Small intestine (tissue), 7 donors: Measurements from ENCODE around the gene ZC3HAV1L. TPM values are rescaled to one million over a fixed set of nuclear protein-coding genes. Genes with fewer than 3 reads are reported as not detected.
"Not testable (repeated sequence)": the region's sequence is repeated elsewhere in the genome, so short reads cannot be mapped to it uniquely, and the experiment has no call there.

ENCODE experiments used
- DNase-seq, 2 donors: peaks; one replicate each; pipeline versions ENCODE4 v3.0.0 to v3.0.0-alpha.2; 2013
- FAIRE-seq: peaks from 2 replicates; lab custom pipeline; 2012; peaks lifted over from hg19 to GRCh38; lab: Jason Lieb, UNC
- H3K27ac ChIP-seq, 3 donors: one replicate each; pipeline ENCODE4 v1.5.1; 2013; ENCODE audit warnings: low read length in 2 of 3, mild to moderate bottlenecking in 2 of 3, control low read depth in 1 of 3, inconsistent platforms in 1 of 3, low read depth in 1 of 3, moderate library complexity in 1 of 3
- H3K27me3 ChIP-seq, 3 donors: one replicate each; pipeline ENCODE4 v1.6.1; 2013; ENCODE audit warnings: low read length in 3 of 3, inconsistent platforms in 1 of 3; ENCODE audit not compliant: control insufficient read depth in 3 of 3, insufficient read depth in 3 of 3
- H3K36me3 ChIP-seq, 3 donors: one replicate each; pipeline ENCODE4 v1.6.1; 2013; ENCODE audit warnings: low read length in 3 of 3, inconsistent platforms in 1 of 3, low read depth in 1 of 3, mild to moderate bottlenecking in 1 of 3, moderate library complexity in 1 of 3; ENCODE audit not compliant: control insufficient read depth in 3 of 3, insufficient read depth in 2 of 3
- H3K4me1 ChIP-seq, 3 donors: one replicate each; pipeline ENCODE4 v1.6.1; 2013; ENCODE audit warnings: low read length in 2 of 3, inconsistent platforms in 1 of 3, low read depth in 1 of 3, mild to moderate bottlenecking in 1 of 3, moderate library complexity in 1 of 3; ENCODE audit not compliant: control insufficient read depth in 3 of 3, insufficient read depth in 2 of 3
- H3K4me3 ChIP-seq, 3 donors: one replicate each; pipeline ENCODE4 v1.5.1; 2013; ENCODE audit warnings: low read length in 3 of 3, control low read depth in 1 of 3, inconsistent platforms in 1 of 3, low read depth in 1 of 3, mild to moderate bottlenecking in 1 of 3, moderate library complexity in 1 of 3
- H3K9me3 ChIP-seq, 2 donors: one replicate each; pipeline ENCODE4 v1.6.1; 2013; ENCODE audit warnings: low read depth in 1 of 2, low read length in 1 of 2; ENCODE audit not compliant: control insufficient read depth in 2 of 2, insufficient read depth in 1 of 2
- WGBS, 3 donors: extraction: QIAGEN DNeasy Blood & Tissue Kit; methylation state at CpG; one replicate each; pipeline ENCODE4 v1.1.7; 2013; 5-methylcytosine and 5-hydroxymethylcytosine counted together
- polyA plus RNA-seq, 4 donors: library from polyadenylated mRNA; stranded (reverse) in 3 of 4; unstranded in 1 of 4; fragments of 200-250 nt in 3 of 4; fragments of 120-200 nt in 1 of 4; gene quantifications; one replicate each; pipeline versions ENCODE4 v1.2.1 to v1.2.3, GENCODE V29; 2013
- donor health status: healthy with polysubstance abuse.
- donor health status: control.
- donor health status: control.
- donor health status: Bipolar disorder and iron deficiency.
- donor health status: healthy.

ZC3HAV1L gene
- polyA plus RNA-seq, 4 donors: 1.7 to 10.7 TPM; not detected in 2

DNA sequence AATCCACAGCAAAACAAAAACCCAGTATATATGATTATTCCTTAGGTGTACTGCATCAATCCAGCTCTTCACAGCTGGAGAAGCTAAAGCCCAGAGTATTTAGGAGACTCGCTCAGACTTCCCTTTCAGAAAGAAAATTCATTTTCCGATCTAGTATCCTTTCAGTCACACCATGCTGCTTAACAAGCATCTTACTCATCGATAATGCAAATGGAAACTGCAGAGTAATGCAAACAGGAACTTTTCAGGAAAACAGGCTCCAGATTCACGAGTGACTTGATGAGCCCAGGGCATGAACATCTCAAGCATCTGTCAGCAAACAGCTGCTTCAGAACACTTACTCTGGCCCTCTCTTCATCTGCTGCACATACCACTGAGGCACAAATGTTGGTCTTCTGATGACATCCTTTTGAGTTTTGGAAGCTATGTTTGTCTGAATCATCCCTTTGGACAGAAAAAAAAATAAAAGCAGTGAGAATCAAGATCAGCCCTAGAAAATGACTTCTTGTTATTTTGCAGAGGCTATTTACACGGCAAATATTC lies 24.9 kb upstream of the ZC3HAV1L start:
- no peaks in the 10 kb centered on the region for H3K9me3 ChIP-seq
- H3K36me3 ChIP-seq: peaks cover 20 to 37% (median 20%) of the 10 kb centered on the region in 3 donors
- 75 to 92% (median 88%) methylated on average over 5 of the region's 5 CpGs for WGBS, 3 donors
- H3K27ac ChIP-seq: no peak overlapping the region
- FAIRE-seq (no peak), DNase-seq (no peak)
- no peak overlapping the region for H3K4me3 ChIP-seq
- no peaks in the 10 kb centered on the region for H3K27me3 ChIP-seq
- no peaks in the 10 kb centered on the region for H3K4me1 ChIP-seq

DNA sequence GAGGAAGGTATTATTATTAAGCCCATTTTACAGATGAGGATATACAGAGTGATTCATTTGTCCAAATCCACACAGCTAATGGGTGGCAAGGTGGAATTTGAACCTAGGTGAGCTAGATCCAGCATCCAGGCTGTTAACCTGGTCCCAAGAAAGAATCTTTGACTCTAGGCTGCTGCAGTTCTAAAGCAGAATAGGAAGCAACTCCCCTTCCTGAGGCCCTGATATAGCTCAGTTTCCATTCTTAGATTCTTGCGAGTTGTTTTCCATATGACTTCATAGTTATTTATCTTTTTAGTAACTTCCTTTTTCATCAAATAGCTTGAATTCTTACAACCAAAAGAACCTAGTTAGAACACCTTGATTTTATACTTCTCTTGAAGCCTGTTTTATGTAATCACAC lies 24.1 kb upstream of the ZC3HAV1L start:
- 60 to 86% (median 61%) methylated on average over 1 of the region's 1 CpG for WGBS, 3 donors
- Histone ChIP-seq H3K36me3 (peaks cover 14 to 35% (median 19%) of the 10 kb centered on the region in 3 donors), H3K4me1 (no peaks in the 10 kb centered on the region), H3K27me3 (no peaks in the 10 kb centered on the region), H3K4me3 (no peak overlapping the region), H3K27ac (no peak overlapping the region), H3K9me3 (no peaks in the 10 kb centered on the region)
- DNase-seq (no peak), FAIRE-seq (no peak)

DNA sequence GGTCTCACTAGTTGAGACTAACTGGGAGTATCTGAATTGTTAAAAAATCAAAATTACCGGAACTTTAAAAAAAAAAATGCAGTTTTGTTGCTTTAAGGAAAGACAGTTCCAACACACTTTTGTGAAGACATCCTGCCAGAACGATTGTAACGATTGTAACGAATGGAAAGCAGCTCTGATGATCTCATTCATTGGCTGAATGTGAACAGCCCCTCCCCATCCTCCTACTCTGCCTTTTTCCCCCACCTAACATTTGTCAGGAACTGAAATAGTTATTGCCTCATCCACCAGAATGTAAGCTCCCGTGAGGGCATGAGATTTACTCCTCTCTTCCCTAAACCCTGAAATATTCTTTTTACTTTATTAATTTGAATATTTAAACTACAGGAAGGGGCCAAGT lies 23.1 kb upstream of the ZC3HAV1L start:
- no peak for DNase-seq
- 58 to 87% (median 73%) methylated on average over 5 of the region's 5 CpGs for WGBS, 3 donors
- H3K27ac ChIP-seq: no peak overlapping the region
- peaks cover 10 to 36% (median 11%) of the 10 kb centered on the region in 3 donors for H3K36me3 ChIP-seq
- FAIRE-seq: no peak
- H3K4me3 ChIP-seq: no peak overlapping the region
- no peaks in the 10 kb centered on the region for H3K9me3 ChIP-seq
- H3K27me3 ChIP-seq: no peaks in the 10 kb centered on the region
- H3K4me1 ChIP-seq: no peaks in the 10 kb centered on the region

DNA sequence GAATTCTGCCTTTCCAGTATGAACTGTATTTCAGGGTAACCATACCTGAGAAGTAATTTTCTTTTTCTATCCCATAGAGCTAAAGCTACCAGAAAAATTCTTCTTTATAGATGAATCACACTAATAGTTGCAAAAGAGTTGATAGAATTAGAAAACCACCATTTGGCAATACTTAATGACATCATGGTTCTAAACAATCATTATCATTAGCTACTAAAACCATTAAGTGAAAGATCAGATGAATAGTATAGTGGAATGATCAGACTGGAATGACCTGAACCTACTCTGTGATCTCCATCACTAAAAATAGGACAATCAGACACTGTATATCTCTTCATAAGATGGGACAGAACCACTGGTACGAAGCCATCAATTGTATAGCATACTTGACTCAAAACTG lies 19.8 kb upstream of the ZC3HAV1L start:
- no peak overlapping the region for H3K27ac ChIP-seq
- H3K4me1 ChIP-seq: no peaks in the 10 kb centered on the region
- peaks cover 13 to 43% (median 17%) of the 10 kb centered on the region in 3 donors for H3K36me3 ChIP-seq
- no peaks in the 10 kb centered on the region for H3K9me3 ChIP-seq
- H3K27me3 ChIP-seq: no peaks in the 10 kb centered on the region
- WGBS, 3 donors: 86 to 95% (median 93%) methylated on average over 1 of the region's 1 CpG
- DNase-seq (no peak), FAIRE-seq (no peak)
- H3K4me3 ChIP-seq: no peak overlapping the region

DNA sequence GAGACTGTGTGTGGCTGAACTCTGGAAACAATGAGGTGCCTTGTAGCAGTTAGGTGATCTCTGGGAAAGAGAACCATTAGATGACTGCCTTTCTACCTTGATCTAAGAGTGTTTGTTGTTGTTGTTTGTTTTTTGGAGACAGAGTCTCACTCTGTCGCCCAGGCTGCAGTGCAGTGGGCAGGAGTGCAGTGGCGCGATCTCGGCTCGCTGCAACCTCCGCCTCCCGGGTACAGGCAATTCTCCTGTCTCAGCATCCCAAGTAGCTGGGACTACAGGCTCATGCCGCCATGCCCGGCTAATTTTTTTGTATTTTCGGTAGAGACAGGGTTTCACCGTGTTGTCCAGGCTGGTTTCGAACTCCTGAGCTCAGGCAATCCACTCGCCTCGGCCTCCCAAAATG lies 18.8 kb upstream of the ZC3HAV1L start:
- H3K4me1 ChIP-seq, DNase-seq, FAIRE-seq, H3K9me3 ChIP-seq, H3K27me3 ChIP-seq, H3K27ac ChIP-seq, H3K4me3 ChIP-seq: not testable (repeated sequence)
- 97 to 98% (median 98%) methylated on average over 14 of the region's 14 CpGs for WGBS, 3 donors
- H3K36me3 ChIP-seq: peaks cover 9 to 48% (median 14%) of the 10 kb centered on the region in 3 donors

DNA sequence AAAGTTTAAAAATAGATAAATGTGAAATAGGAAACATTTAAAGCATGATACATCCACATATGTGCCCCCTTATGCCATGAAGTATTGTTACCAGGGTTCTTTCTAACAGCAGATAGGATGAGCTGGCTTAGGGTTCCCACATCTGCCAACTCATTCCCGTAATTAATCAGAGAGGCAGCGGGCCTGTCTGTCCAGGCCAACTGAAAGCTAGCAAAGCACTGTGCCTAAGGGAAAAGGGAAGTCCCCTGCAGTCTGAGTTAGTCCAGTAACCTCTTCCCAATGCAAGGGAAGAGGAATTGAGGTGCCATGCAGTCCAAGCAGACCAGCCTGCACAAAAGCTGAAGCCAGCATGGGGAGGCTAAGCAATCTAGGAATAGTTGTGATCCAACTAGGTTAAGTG lies 18.3 kb upstream of the ZC3HAV1L start:
- DNase-seq: no peak
- Histone ChIP-seq H3K27ac (no peak overlapping the region), H3K27me3 (no peaks in the 10 kb centered on the region), H3K36me3 (peaks cover 9 to 48% (median 18%) of the 10 kb centered on the region in 3 donors), H3K4me1 (no peaks in the 10 kb centered on the region), H3K4me3 (no peak overlapping the region), H3K9me3 (no peaks in the 10 kb centered on the region)
- WGBS, 3 donors: 72 to 84% (median 78%) methylated on average over 2 of the region's 2 CpGs
- FAIRE-seq: no peak

DNA sequence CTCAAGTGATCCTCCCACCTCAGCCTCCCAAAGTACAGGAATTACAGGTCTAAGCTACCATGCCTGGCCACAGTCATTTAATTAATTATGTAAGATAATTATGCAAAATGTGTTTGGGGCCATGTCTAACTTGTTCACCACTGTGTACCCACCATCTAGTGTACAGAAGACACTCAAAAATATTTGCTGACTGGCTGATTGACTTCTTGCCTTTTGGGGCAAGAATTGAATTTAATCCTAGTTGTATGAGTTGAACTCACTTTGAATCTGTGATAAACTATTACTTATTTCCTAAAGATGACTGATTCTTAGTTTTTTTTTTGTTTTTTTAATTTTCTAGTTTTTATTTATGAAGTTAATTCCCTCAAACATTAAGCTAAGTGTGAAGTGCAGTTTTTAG lies 15.8 kb upstream of the ZC3HAV1L start:
- H3K4me1 ChIP-seq: peaks cover 0 to under 1% (median 0%) of the 10 kb centered on the region in 3 donors
- H3K4me3 ChIP-seq: no peak overlapping the region
- H3K27me3 ChIP-seq: no peaks in the 10 kb centered on the region
- no peaks in the 10 kb centered on the region for H3K9me3 ChIP-seq
- peaks cover 11 to 42% (median 20%) of the 10 kb centered on the region in 3 donors for H3K36me3 ChIP-seq
- no peak overlapping the region for H3K27ac ChIP-seq
- DNase-seq: no peak
- FAIRE-seq: no peak

DNA sequence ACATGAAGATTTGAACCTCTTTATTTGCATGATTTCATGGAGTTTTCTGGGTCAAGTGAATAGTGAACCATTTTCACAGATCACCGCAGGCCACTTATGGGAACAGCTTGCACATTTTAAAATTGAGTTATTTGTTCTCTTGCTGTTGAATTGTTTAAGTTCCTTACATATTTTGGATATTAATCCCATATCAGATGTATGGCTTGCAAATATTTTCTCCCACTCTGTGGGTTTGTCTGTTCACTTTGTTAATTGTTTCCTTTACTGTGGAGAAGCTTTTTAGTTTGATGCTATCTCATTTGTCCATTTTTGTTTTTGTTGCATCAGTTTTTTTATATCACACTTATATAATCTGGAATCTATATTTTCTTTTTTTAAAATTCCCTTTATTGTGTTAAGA lies 14.1 kb upstream of the ZC3HAV1L start:
- 82 to 100% (median 96%) methylated on average over 1 of the region's 1 CpG for WGBS, 3 donors
- Histone ChIP-seq H3K9me3 (no peaks in the 10 kb centered on the region), H3K27me3 (no peaks in the 10 kb centered on the region), H3K4me1 (peaks cover 0 to 5% (median 0%) of the 10 kb centered on the region in 3 donors), H3K4me3 (no peak overlapping the region), H3K36me3 (peaks cover 11 to 39% (median 24%) of the 10 kb centered on the region in 3 donors), H3K27ac (no peak overlapping the region)
- DNase-seq (no peak), FAIRE-seq (no peak)

DNA sequence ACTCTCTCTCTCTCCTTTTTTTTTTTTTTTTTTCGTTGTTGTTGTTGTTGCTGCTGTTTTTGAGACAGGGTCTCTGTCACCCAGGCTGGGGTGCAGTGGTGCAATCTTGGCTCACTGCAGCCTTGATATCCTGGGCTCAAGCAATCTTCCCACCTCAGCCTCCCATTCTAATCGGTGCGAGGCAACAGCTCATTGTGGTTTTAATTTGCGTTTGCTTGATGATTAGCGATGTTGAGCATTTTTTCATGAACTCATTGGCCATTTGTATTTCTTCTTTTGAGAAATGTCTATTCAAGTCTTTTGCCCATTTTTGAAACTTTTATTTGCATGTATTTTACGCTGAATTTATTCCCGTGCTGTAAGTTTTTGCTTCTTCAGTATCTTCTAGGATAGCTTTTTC lies 13.3 kb upstream of the ZC3HAV1L start:
- 74 to 88% (median 78%) methylated on average over 7 of the region's 7 CpGs for WGBS, 3 donors
- H3K4me3 ChIP-seq: no peak overlapping the region
- peaks cover 0 to 6% (median 0%) of the 10 kb centered on the region in 3 donors for H3K4me1 ChIP-seq
- no peak for DNase-seq
- H3K36me3 ChIP-seq: peaks cover 9 to 31% (median 25%) of the 10 kb centered on the region in 3 donors
- no peak overlapping the region for H3K27ac ChIP-seq
- no peak for FAIRE-seq
- no peaks in the 10 kb centered on the region for H3K9me3 ChIP-seq
- H3K27me3 ChIP-seq: no peaks in the 10 kb centered on the region
